Measurements from ENCODE around the gene AKNAD1. TPM values are rescaled to one million over a fixed set of nuclear protein-coding genes. Genes with fewer than 3 reads are reported as not detected.
A peak's percentile ranks its signal among the peaks of the same experiment; 100 is the strongest.

The AKNAD1 gene
- total and polyA plus RNA-seq, 2 of the 13 experiments (the other 11 are each of a cell fraction or from before 2014, with no cell fraction given), result not detected

- no peak overlapping the region for H3K27ac ChIP-seq (ENCODE audit: extremely low read length, insufficient read depth, low read length)
- peak; percentile 40 for FAIRE-seq
- TF ChIP-seq RXRB (CRISPR knock-in tag; IDR thresholded peaks at IDR 0.05; ENCODE audit: borderline replicate concordance) (no peak), ZNF17 (CRISPR knock-in tag; IDR thresholded peaks at IDR 0.05) (no peak), DDIT3 (CRISPR knock-in tag; IDR thresholded peaks at IDR 0.05) (no peak), KLF16 (CRISPR knock-in tag; IDR thresholded peaks at IDR 0.05) (peak in 1 of 2 experiments; percentile 29; a peak in 1 of 4 replicates), SMC3 (IDR thresholded peaks at IDR 0.05; ENCODE audit: low read length) (peak; percentile 68), CTCF (CRISPR knock-in tag; IDR thresholded peaks at IDR 0.05) (peak; percentile 67), STAG1 (CRISPR knock-in tag; IDR thresholded peaks at IDR 0.05) (peak; percentile 82), RAD21 (CRISPR knock-in tag; IDR thresholded peaks at IDR 0.05) (peak; percentile 56), ZSCAN30 (CRISPR knock-in tag; IDR thresholded peaks at IDR 0.05) (no peak)
- TF ChIP-seq, protein P1, sequence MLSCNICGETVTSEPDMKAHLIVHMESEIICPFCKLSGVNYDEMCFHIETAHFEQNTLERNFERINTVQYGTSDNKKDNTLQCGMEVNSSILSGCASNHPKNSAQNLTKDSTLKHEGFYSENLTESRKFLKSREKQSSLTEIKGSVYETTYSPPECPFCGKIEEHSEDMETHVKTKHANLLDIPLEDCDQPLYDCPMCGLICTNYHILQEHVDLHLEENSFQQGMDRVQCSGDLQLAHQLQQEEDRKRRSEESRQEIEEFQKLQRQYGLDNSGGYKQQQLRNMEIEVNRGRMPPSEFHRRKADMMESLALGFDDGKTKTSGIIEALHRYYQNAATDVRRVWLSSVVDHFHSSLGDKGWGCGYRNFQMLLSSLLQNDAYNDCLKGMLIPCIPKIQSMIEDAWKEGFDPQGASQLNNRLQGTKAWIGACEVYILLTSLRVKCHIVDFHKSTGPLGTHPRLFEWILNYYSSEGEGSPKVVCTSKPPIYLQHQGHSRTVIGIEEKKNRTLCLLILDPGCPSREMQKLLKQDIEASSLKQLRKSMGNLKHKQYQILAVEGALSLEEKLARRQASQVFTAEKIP (CRISPR knock-in tag; IDR thresholded peaks at IDR 0.05; ENCODE audit: borderline replicate concordance), result no peak
- ChIA-PET POLR2A (no interaction called here), CTCF (ENCODE audit: low intra/inter-chr PET ratio, low total read pairs) (interaction anchor here (0.9 to 4.2 kb wide), 2 partner anchors 70 to 77 kb away, joined by 3 to 66 read pairs; no protein-coding TSS in a partner anchor)
- no peaks in the 10 kb centered on the region for H3K9me3 ChIP-seq (ENCODE audit: low read length)
- H3K27me3 ChIP-seq (ENCODE audit: control insufficient read depth in 1 of 2, insufficient read depth in 2 of 2, low read length in 2 of 2), result no peaks in the 10 kb centered on the region
- H3K36me3 ChIP-seq (replicated peaks in 1 of 2; ENCODE audit: control insufficient read depth in 1 of 2, insufficient read depth in 2 of 2, low read length in 2 of 2), result peaks cover 0 to 15% of the 10 kb centered on the region in 2 experiments; a peak in 3 of 5 replicates
- 69% methylated on average over 8 of the region's 8 CpGs for WGBS (ENCODE audit: low lambda C conversion rate)
- DNase-seq (ENCODE audit: low spot score), result peak; percentile 60
- no peaks in the 10 kb centered on the region for H4K20me1 ChIP-seq (ENCODE audit: insufficient read depth, low read length)
- no peak overlapping the region for H3K4me3 ChIP-seq (replicated peaks in 1 of 3; ENCODE audit: insufficient read depth in 1 of 3, low read depth in 2 of 3, low read length in 3 of 3)
- peak; percentile 70 for ATAC-seq
- H3K4me2 ChIP-seq (ENCODE audit: low read depth, low read length), result no peak overlapping the region
- H3K9ac ChIP-seq (ENCODE audit: insufficient read depth, low read depth, low read length), result no peak overlapping the region
- intact Hi-C loops (cut with micrococcal nuclease; ENCODE audit: unreplicated experiment), result loop anchor here (1.0 to 2.0 kb wide), 2 partner anchors 70 to 385 kb away; no protein-coding TSS in a partner anchor
- no peaks in the 10 kb centered on the region for H3K4me1 ChIP-seq (ENCODE audit: insufficient read depth, low read length)
- no peaks in the 10 kb centered on the region for H3K79me2 ChIP-seq (ENCODE audit: insufficient read depth, low read length)
- BruUV-seq (replicated peaks), result no TSS peak
- in situ Hi-C loops (cut with HindIII; ENCODE audit: extremely low pct_ligation_motif_present, low pct_unique_long_range_greater_than_20kb), result no loop called here
- no peak overlapping the region for H2AFZ ChIP-seq (ENCODE audit: low read length)
Observed at GRCh38 chr1:108897865-108898720, 41.2 kb upstream of the AKNAD1 start.
